Measurements from ENCODE around the gene OSBP2. TPM values are rescaled to one million over a fixed set of nuclear protein-coding genes. Genes with fewer than 3 reads are reported as not detected.

Gene OSBP2
- total and polyA plus RNA-seq, 9 donors: 1.3 to 5.1 (median 1.4) TPM

- intact Hi-C loops (cut with DNase I): no loop called here
- 95 to 97% (median 96%) methylated on average over 14 of the region's 14 CpGs for WGBS, 3 donors
These were observed 40.3 kb upstream of the OSBP2 start for GRCh38 chr22:30654361-30654760.

GRCh38 chr22:30655532-30655931, 39.1 kb upstream of the OSBP2 start:
- Histone ChIP-seq H3K27ac (no peak overlapping the region), H3K4me1 (ENCODE audit: insufficient read depth) (no peaks in the 10 kb centered on the region), H3K36me3 (no peaks in the 10 kb centered on the region), H3K27me3 (no peaks in the 10 kb centered on the region), H3K9me3 (no peaks in the 10 kb centered on the region), H3K4me3 (no peak overlapping the region)
- 71 to 78% (median 76%) methylated on average over 3 of the region's 3 CpGs for WGBS, 3 donors
- intact Hi-C loops (cut with DNase I): no loop called here
- DNase-seq: no peak
- TF ChIP-seq CTCF (IDR thresholded peaks at IDR 0.05) (no peak), EP300 (IDR thresholded peaks at IDR 0.05) (no peak), POLR2A (IDR thresholded peaks at IDR 0.05) (no peak)

More at GRCh38 chr22:30654361-30654760, 40.3 kb upstream of the OSBP2 start:
- Histone ChIP-seq H3K36me3 (no peaks in the 10 kb centered on the region), H3K27me3 (no peaks in the 10 kb centered on the region), H3K4me3 (no peak overlapping the region), H3K27ac (no peak overlapping the region), H3K9me3 (no peaks in the 10 kb centered on the region), H3K4me1 (ENCODE audit: insufficient read depth) (no peaks in the 10 kb centered on the region)
- no peak for DNase-seq
- no peak for TF ChIP-seq CTCF (IDR thresholded peaks at IDR 0.05)
- TF ChIP-seq EP300 (IDR thresholded peaks at IDR 0.05): no peak
- no peak for TF ChIP-seq POLR2A (IDR thresholded peaks at IDR 0.05)

GRCh38 chr22:30662040-30662439, 32.6 kb upstream of the OSBP2 start:
- Histone ChIP-seq H3K27me3 (no peaks in the 10 kb centered on the region), H3K36me3 (no peaks in the 10 kb centered on the region), H3K9me3 (no peaks in the 10 kb centered on the region), H3K27ac (no peak overlapping the region), H3K4me3 (no peak overlapping the region), H3K4me1 (ENCODE audit: insufficient read depth) (peaks cover 4% of the 10 kb centered on the region)
- no peak for DNase-seq
- TF ChIP-seq POLR2A (IDR thresholded peaks at IDR 0.05): no peak
- TF ChIP-seq EP300 (IDR thresholded peaks at IDR 0.05): no peak
- no peak for TF ChIP-seq CTCF (IDR thresholded peaks at IDR 0.05)
- intact Hi-C loops (cut with DNase I): no loop called here
- 90 to 93% (median 93%) methylated on average over 4 of the region's 4 CpGs for WGBS, 3 donors

GRCh38 chr22:30664798-30665197, 29.9 kb upstream of the OSBP2 start:
- H3K4me3 ChIP-seq: no peak overlapping the region
- intact Hi-C loops (cut with DNase I): no loop called here
- 97 to 99% (median 97%) methylated on average over 13 of the region's 13 CpGs for WGBS, 3 donors
- no peaks in the 10 kb centered on the region for H3K9me3 ChIP-seq
- DNase-seq: no peak
- H3K27me3 ChIP-seq: no peaks in the 10 kb centered on the region
- H3K4me1 ChIP-seq (ENCODE audit: insufficient read depth): peaks cover 4% of the 10 kb centered on the region
- no peak overlapping the region for H3K27ac ChIP-seq
- TF ChIP-seq EP300 (IDR thresholded peaks at IDR 0.05) (no peak), POLR2A (IDR thresholded peaks at IDR 0.05) (no peak), CTCF (IDR thresholded peaks at IDR 0.05) (no peak)
- no peaks in the 10 kb centered on the region for H3K36me3 ChIP-seq
